GM19372 (cell line): ENCODE data around the gene DBNDD2.

Experiments used
- ATAC-seq: cut with Tn5 transposase; IDR thresholded peaks from one replicate; pipeline ENCODE4 v1.9.1; 2021; ENCODE audit warnings: mild to moderate bottlenecking, low read depth, moderate library complexity; ENCODE audit not compliant: unreplicated experiment

DBNDD2 gene

DNA sequence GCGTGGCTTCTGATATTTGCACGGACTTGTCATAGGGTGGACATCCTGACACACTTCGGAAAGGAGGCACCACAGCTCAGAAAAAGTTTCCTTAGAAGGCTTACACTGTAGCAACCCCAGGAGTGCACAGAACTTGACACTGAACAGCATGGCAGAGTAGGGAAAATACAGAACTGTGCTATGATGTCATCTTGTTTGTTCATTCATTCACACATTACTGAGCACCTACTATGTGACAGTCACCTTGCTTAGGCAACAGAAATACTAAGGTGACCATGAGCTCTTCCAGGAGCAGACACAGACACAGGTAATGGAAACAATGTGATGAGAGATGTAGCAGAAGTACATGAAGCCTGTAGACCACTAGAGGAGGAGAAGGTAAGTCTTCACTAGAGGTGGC, 5.4 kb downstream of the DBNDD2 start:
- no peak for ATAC-seq

DNA sequence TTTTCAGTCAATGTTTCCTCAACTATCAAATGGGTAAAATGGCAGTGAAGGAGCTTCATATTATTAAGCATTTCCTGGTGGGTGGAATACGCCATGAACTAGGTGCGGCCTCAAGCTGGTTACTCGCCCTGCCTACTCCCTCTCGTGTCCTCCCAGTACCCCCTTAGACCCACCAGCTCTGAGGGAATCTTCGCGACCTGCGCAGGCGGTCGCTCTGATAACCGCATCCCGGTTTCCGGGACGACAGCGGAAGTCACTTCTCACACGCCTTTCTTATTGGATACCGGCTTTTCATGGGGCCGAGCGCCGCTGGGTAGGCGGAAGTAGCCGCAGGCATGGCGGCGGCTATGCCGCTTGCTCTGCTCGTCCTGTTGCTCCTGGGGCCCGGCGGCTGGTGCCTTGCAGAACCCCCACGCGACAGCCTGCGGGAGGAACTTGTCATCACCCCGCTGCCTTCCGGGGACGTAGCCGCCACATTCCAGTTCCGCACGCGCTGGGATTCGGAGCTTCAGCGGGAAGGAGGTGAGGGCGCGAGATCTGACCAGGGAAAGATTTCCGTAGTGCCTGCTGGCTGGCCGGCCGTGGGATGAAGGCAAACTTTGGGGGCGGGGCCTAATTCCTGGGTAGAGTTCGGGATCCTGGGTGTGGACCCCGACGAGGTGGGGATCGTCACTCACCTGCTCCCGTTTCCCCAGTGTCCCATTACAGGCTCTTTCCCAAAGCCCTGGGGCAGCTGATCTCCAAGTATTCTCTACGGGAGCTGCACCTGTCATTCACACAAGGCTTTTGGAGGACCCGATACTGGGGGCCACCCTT, 7.9 kb downstream of the DBNDD2 start, which contains the start of gene PIGT:
Gene PIGT, plus strand, starts transcription at position 320 of the 816 bp plus-strand sequence. Its CDS starts 16 bp downstream, at position 336.
- peak; percentile 80 for ATAC-seq

DNA sequence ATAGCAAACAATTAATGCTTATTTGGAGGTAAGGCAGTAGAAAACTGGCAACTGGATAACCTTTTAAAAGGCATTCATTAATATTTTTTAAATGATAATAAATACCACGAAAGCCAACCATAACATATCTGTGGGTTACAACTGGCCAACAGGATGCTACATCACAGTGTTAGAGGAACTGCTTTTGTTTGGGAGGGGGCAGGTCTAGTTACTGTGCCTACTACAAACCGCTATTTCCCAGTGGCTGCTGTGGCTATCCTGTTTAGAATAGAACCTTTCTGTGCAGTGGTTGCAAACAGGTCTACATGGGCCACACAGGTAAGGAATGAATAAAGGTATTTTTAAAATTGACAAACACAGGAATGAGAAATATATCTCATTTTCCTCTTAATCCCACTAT, 8.8 kb downstream of the DBNDD2 start:
- no peak for ATAC-seq

DNA sequence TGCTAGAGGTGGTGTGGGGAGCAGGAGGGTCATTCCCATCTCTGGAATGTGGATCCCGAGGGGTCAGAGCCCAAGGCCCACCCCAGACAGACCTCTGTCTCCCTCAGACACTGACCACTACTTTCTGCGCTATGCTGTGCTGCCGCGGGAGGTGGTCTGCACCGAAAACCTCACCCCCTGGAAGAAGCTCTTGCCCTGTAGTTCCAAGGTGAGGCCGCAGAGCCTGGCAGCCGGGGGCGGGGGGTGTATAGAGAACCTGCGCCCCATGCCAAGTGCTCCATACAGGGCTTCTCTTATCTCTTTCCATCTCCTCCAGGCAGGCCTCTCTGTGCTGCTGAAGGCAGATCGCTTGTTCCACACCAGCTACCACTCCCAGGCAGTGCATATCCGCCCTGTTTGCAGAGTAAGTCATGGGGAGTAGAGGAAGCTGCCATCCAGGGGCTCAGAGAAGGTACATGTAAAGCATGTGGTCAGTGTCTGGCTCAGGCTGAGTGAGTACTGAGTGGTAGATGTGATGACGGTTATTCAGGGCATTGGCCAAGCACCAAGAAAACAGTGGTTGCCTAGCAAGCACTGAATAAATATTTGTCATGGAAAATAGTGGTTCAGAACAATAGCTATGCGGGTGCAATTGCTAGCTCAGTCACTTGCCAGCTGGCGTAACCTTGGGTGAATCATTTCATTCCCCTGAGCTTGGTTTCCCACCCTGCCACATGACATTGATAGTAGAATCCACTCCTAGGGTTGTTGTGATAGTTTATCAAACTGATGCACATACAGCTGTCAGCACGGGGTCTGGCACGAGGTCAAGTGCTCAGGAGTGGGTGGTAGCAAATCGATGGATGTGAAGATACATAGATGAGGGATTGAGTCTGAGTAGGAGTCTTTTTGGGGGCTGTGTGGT, 11.4 kb downstream of the DBNDD2 start:
- peak; percentile 64 for ATAC-seq

DNA sequence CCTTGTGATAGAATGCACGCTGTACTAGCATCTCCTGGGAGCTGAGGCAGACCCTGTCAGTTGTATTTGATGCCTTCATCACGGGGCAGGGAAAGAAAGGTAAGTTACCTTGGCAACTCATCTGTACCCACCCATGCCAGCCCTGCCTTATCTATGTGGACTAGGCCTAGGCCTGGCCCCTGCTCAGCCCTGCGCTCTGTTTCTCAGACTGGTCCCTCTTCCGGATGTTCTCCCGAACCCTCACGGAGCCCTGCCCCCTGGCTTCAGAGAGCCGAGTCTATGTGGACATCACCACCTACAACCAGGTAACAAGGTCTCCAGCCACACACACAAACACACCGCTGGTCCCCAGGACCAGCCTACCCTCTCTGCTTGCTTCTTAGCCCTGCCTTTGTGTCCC, 12.0 kb downstream of the DBNDD2 start:
- no peak for ATAC-seq

DNA sequence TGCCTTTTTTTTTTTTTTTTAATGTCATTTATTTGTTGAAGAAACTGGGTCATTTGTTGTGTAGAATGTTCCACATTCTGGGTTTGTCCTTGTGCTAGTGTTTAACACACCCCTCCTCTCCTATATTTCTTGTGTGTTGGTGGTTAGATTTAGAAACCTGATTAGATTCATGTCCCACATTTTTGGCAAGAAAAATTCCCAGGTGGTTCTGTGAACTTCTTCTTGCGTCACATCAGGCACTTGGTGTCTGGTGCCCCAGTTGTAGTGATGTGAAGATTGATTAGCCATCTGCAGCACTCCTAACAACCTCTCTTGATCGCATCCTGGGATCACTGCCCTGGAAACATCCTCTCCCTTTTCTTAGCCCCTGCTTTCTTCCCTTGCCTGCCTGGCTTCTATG, 15.6 kb downstream of the DBNDD2 start:
- no peak for ATAC-seq

DNA sequence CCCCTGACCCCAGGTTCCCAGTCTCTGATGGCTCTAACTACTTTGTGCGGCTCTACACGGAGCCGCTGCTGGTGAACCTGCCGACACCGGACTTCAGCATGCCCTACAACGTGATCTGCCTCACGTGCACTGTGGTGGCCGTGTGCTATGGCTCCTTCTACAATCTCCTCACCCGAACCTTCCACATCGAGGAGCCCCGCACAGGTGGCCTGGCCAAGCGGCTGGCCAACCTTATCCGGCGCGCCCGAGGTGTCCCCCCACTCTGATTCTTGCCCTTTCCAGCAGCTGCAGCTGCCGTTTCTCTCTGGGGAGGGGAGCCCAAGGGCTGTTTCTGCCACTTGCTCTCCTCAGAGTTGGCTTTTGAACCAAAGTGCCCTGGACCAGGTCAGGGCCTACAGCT, 17.5 kb downstream of the DBNDD2 start:
- no peak for ATAC-seq

DNA sequence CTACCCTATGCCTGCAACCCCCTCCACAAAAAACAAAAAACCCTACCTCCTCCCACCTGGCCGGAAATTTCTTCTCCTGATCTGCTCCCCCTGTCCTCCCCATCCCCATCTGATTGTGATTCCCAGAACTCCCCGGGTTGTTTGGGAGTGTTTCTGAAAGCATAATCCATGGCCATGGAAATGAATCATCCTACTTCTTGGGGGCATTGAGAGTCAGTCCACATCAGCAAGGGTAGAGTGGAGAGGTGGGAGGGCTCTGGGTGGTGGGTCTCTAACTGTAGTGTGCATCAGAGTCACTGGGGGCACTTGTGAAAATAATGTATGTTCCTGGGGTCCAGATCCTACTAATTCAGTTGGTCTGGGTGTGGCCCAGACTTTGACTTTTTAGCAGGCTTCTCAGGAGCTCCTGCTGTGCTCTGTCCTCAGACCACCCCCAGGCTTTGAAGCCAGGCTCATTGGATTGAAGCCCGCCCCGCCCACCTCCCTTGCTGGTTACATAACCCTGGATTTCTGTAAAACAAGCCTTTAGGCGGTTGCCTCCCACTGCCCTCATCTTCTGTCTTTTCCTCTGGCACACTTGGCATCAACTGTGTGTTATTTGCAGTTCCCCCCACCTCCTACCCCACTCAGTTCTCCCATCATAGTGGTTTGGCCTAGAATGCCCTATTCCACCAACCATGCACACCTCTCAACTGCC, 18.4 kb downstream of the DBNDD2 start:
- no peak for ATAC-seq

DNA sequence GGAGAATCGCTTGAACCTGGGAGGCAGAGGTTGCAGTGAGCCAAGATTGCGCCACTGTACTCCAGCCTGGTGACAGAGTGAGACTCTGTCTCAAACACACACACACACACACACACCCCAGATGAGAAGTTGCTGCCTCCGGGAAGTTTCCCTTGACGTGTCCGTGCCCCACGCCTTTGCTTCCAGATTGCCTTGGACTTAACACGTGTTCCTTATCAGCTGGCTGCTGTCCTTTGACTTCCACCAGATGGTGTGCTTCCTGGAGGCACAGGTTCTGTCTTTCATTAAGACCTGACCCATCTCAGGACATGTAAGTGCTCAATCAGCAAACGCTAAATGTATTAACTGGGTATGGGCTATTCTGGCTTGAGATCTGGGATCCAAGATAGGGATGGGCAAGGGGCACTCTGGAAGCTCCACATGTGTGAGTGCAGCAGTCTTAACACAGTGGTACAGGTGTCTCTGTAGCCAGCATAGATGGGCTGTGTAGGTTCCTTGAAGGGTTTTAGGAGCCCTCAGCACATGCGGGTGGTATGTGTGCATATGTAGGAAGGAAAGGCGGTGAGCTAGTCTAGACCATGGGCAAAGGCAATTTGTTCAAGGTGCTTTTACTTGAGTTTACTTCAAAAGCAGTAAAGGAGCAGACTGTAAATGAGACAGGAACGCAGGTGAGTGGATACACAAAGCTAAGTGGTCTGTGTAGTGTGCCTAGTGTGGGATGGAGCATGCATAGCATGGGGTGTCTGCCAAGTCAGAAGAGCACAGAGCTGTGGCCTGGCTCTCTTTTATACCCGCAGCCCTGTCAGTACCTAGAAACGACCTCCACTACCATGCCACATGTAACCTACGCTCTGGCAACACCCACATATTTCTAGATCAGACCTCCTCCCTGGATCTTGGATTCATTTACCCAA, 19.4 kb downstream of the DBNDD2 start:
- no peak for ATAC-seq

DNA sequence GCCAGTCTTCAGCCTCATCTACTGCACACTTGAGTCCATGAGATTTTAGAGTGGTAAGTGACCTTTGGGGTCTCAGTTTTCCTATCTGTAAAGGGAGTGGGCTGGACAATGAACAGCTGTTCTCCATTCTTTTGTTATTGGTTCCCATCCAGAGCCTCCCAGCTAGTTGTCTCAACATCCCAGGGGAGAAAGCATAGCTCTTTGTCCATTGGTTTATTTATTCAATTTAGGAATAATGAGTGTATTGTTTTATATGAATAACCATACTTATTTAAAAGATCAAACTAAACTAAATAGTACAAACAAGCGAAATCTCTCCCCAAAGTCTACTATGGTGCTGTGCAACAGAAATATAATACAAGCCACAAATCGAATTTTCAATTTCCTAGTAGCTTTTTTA, 21.5 kb downstream of the DBNDD2 start:
- ATAC-seq: no peak

DNA sequence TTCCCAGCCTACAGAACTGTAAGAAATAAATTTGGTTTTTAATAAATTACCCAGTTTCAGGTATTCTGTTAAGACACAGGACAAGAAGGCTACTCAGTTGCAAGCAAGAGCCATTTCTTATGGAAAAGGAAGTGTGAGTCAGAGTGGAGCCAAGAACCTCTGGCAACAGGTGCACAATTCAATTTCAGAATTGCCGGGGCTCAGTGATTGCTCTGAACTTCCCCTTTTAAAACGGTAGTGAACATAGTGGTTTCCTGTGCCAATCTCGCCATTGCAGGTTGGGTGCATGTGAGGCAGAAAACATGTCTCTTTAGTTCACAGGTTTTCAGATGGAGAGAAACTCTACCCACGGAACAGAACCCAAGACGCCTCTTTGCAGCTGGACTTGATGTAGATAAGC, 24.2 kb downstream of the DBNDD2 start:
- peak; percentile 65 for ATAC-seq

DNA sequence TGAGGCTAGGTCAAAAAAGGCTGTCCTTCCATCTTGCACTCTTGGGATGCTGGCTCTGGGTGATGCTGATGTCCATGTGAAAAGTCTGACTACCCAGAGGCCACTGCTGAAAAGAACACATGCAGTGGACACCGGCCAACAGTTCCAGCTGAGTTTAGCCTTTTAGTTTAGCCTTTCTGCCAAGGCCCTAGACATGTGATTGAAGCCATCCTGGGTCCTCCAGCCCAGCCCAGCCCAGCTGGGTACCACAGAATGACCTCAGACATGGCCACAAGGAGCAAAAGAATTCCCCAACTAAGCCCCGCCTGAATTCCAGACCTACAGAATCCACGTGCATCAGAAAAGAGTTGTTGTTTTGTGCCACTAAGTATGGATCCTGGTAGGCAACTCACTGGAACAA, 25.2 kb downstream of the DBNDD2 start:
- no peak for ATAC-seq

DNA sequence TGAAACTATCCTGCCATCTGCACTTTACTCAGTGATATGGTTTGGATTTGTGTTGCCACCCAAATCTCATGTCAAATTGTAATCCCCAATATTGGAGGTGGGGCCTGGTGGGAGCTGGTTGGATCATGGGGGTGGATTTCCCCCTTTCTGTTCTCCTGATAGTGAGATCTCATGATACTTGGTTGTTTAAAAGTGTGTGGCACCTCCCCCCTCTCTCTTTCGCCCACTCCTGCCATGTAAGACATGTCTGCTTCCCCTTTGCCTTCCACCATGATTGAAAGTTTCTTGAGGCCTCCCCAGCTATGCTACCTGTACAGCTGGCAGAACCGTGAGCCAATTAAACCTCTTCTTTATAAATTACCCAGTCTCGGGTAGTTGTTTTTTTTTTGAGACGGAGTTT, 25.9 kb downstream of the DBNDD2 start:
- no peak for ATAC-seq

DNA sequence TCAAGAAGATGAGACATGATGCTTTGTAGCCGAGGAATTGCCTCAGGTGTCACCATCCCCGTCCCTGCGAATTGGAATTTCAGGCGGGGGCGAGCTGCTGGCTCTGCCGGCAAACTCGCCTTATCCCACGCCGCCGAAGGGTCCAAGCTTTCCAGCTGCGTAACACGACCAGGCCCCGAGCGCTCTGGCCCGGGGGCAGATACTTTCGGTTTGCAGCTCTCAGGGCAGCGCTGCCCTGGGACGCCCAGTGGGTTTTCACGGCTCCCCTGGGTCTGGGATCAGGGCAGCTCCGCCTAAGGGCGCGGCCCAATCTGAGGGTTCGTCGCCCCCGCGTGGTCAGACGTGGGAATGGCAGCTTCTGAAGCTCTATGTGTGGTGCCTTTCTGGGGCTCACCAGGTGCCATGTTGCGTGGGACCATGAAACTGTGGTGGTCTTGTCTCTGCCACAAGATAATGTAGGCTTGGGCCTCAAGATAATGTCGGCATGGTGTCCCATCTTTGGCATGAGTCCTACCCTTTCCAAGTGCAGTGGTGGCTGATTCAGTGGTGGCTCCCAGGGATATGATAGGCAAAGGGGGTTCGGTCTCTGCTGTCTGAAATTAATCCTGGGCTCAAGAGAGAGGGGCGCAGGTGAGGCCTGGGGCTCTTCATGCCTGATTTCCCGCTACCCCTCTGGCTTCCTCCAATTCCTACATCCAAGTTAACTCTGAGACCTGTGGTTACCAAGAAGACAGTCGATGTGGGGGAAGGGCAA, 28.8 kb downstream of the DBNDD2 start:
- peak; percentile 72 for ATAC-seq

DNA sequence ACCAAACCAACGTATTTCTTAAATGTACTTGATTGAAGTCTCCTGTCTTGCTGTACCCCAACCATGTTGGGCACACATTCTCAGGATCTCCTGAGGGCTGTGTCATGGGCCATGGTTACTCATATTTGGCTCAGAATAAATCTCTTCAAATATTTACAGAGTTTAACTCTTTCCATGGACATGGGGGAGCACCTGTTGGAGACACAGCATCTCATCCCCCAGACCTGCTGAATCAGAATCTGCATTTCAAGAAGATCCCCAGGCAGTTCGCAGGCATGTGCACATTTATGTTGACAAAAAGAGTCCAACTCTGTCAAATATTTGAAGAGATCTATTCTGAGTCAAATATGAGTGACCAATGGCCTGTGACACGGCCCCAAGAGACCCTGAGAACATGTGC, 32.3 kb downstream of the DBNDD2 start:
- ATAC-seq: no peak

DNA sequence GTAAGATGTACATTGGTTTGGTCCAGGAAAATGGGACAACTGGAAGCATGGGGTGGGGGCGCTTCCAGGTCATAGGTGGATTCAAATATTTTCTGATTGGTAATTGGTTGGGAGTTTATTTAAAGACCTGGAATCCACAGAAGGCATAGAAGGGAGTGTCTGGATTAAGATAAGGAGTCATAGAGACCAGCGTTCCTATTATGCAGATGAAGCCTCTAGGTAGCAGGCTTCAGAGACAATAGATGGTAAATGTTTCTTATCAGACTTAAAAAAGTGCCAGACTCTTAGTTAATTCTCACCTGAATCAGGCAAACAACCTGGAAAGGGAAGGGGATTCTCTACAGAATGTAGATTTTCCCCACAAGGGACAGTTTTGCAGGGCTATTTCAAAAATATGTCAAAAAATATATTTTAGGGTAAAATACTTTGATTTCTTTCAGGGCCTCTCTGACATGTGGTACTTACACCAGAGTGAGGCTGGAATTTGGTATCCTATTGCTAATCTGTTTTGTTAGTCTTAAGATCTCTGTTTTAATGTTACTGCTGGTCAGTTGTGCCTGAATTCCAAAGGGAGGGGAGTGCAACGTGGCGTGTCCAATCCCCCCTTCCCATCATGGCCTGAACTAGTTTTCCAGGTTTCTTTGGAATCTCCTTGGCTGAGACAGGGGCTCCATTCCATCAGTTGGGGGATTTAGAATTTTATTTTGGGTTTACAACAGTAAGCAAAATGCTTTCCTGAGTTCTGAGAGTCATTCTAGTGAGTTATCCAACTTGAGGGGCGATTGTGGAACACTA, 33.0 kb downstream of the DBNDD2 start:
- ATAC-seq: no peak

DNA sequence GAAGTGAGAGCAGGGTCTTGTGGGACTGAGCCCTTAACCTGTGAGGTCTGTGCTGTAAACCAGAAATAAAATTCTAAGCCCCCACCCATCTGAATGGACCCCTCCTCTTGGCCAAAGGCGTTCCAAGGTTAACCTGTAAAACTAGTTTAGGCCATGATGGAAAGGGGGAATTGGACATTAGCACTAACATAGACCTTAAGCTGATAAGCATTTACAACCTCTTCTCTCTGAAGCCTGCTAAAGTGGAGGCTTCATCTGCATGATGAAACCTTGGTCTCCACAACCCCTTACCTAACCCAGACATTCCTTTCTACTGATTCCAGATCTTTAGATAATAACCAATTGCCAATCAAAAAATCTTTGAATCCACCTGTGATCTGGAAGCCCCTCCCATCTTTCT, 33.7 kb downstream of the DBNDD2 start:
- ATAC-seq: no peak

DNA sequence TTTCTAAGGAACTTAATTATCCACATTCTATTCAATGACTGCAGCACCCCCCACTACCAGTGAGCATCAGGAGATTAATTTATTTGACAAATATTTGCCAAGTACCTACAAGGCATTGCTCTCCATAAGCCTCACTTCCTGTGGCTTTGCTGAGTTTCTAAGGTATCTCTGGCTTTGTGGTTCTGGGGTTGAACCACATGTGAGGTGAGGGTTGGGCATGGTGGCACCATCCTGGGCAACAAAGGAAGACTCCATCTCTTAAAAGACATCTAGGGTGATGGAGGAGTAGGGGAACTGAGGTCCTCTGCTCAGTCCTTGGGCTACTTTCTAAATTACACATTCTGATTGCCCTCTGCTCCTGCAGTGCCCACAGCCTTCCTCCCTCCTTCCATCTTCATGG, 36.0 kb downstream of the DBNDD2 start:
- ATAC-seq: no peak
